Measurements from ENCODE around the gene LCOR.

DNA sequence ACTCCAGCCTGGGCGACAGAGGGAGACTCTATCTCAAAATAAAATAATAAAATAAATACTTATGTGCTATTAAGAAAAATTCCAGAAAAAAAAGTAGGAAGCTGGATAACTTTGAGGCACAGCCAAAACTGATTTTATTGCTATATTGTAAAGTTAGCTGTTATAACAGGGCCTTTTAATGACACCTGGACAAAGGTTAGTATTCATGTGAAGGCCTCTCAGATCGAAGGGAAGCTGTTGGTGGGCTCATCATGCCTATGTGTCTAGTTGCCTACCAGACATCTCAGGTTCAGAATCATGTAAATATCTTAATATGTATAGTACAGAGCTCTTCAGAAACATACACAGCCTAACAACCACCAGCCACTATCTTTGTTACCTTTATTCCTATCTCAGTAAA lies 143.0 kb downstream of the LCOR start:
- TF ChIP-seq CTCF (IDR thresholded peaks at IDR 0.05), result no peak
- no peak for TF ChIP-seq POLR2A (IDR thresholded peaks at IDR 0.05)
- TF ChIP-seq EP300 (IDR thresholded peaks at IDR 0.05; ENCODE audit: low read depth), result no peak
